Right lobe of liver (tissue), 6 donors: ENCODE measurements around the gene MCM7. TPM values are rescaled to one million over a fixed set of nuclear protein-coding genes. Genes with fewer than 3 reads are reported as not detected.

Source experiments
- ATAC-seq, 4 donors: fragments of 200-7000 bp; cut with Tn5 transposase; one replicate each; pipeline ENCODE4 v1.9.1; 2020; ENCODE audit warnings: mild to moderate bottlenecking in 4 of 4, moderate library complexity in 4 of 4
- DNase-seq, 3 donors: peaks; one replicate each; pipeline ENCODE4 v3.0.0-alpha.2; 2020
- H3K27ac ChIP-seq, 3 donors: fragments of 200-600 bp; one replicate each; pipeline ENCODE4 v1.8.0; 2022
- H3K27me3 ChIP-seq, 2 donors: fragments of 200-600 bp; one replicate each; pipeline ENCODE4 v1.8.0; 2022
- H3K36me3 ChIP-seq, 4 donors: fragments of 200-600 bp; sonication (generic) in 1 of 4; one replicate each; pipeline versions ENCODE4 v1.5.1 to v1.8.0; 2017 to 2022; ENCODE audit warnings: control low read depth in 1 of 4
- H3K4me1 ChIP-seq, 4 donors: fragments of 200-600 bp; sonication (generic) in 1 of 4; one replicate each; pipeline versions ENCODE4 v1.5.1 to v1.8.0; 2017 to 2022; ENCODE audit warnings: control low read depth in 1 of 4
- H3K4me3 ChIP-seq, 3 donors: fragments of 200-600 bp; one replicate each; pipeline ENCODE4 v1.8.0; 2022
- H3K9me3 ChIP-seq, 4 donors: fragments of 200-600 bp; sonication (generic) in 1 of 4; one replicate each; pipeline versions ENCODE4 v1.5.1 to v1.8.0; 2017 to 2022; ENCODE audit warnings: control low read depth in 1 of 4
- POLR2A ChIP-seq: fragments of 450-650 bp; IDR thresholded peaks from one replicate; pipeline ENCODE4 v1.6.1; 2017; ENCODE audit warnings: antibody characterized with exemption, mild to moderate bottlenecking
- WGBS: methylation state at CpG from one replicate; pipeline ENCODE4 v1.1.6; 2018; ENCODE audit warnings: low coverage, low lambda C conversion rate; ENCODE audit not compliant: insufficient coverage; ENCODE audit errors: missing lambda C conversion rate; 5-methylcytosine and 5-hydroxymethylcytosine counted together
- intact Hi-C, 2 donors: fragments of 100-400 bp; cut with DNase I; formaldehyde crosslinking; loops; one replicate each; pipeline versions ENCODE4 v1.11.2 to v1.14.1; 2022
- total RNA-seq, 6 experiments: library from RNA; depleted of rRNA in 2 of 6; stranded (reverse); fragments of >200 nt in 2 of 6; fragmentation: NEBNext Ultra II Directional in 3 of 6; extraction: Animal tissue kit (Norgen Biotek cat#: 25700) in 3 of 6; gene quantifications; one replicate each; pipeline versions ENCODE4 v1.1.0 to v1.2.4, GENCODE V29; 2016 to 2023
- TF ChIP-seq, protein P1 (sequence below), 4 donors: fragments of 200-600 bp in 3 of 4; fragments of 450-650 bp in 1 of 4; IDR thresholded peaks; one replicate each; pipeline versions ENCODE4 v1.5.1 to v1.8.0; 2016 to 2022; ENCODE audit warnings: antibody characterized with exemption in 4 of 4, mild to moderate bottlenecking in 2 of 4
- donor health status: DM: no; HTN: yes; CAD: no.
- donor health status: DM: no; HTN: no; CAD: no.
- donor health status: DM: no; HTN: no; CAD: no.
- donor health status: DM: no; HTN: yes; CAD: no.
- donor health status: DM: no; HTN: yes; CAD: no.

Gene MCM7
- total RNA-seq, 6 experiments from 2014 or later: 12.6 to 25.9 (median 20.8) TPM

GRCh38 chr7:100142461-100142860 is 41.3 kb upstream of the MCM7 start:
- intact Hi-C loops: no loop called here
- Histone ChIP-seq H3K27ac (no peak overlapping the region), H3K36me3 (no peaks in the 10 kb centered on the region), H3K4me3 (no peak overlapping the region), H3K27me3 (no peaks in the 10 kb centered on the region), H3K4me1 (peaks cover 0 to 23% (median 0%) of the 10 kb centered on the region in 4 donors), H3K9me3 (no peaks in the 10 kb centered on the region)
- WGBS: 65% methylated on average over 3 of the region's 3 CpGs
- TF ChIP-seq POLR2A: no peak
- TF ChIP-seq, protein P1, sequence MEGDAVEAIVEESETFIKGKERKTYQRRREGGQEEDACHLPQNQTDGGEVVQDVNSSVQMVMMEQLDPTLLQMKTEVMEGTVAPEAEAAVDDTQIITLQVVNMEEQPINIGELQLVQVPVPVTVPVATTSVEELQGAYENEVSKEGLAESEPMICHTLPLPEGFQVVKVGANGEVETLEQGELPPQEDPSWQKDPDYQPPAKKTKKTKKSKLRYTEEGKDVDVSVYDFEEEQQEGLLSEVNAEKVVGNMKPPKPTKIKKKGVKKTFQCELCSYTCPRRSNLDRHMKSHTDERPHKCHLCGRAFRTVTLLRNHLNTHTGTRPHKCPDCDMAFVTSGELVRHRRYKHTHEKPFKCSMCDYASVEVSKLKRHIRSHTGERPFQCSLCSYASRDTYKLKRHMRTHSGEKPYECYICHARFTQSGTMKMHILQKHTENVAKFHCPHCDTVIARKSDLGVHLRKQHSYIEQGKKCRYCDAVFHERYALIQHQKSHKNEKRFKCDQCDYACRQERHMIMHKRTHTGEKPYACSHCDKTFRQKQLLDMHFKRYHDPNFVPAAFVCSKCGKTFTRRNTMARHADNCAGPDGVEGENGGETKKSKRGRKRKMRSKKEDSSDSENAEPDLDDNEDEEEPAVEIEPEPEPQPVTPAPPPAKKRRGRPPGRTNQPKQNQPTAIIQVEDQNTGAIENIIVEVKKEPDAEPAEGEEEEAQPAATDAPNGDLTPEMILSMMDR (IDR thresholded peaks at IDR 0.05): no peak
- DNase-seq: no peak
- no peak for ATAC-seq

DNA sequence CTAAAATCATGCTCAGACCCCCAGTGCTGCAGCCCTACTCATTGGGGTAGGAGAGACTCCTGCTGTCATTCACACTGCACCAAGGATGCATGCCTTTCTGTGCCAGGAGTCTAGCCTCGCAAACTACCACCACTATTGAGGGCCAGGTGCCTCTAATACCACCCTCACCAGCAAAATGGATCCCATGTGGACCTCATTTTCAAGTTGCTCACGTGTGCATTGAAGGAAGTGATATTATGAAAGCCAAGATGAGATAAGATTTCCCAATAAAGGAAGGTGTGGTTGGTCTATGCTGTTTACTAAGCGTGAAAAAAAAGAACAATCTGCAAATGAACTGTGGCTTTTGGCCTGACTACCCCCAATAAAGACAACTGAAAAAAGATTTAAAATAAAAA is 40.4 kb upstream of the MCM7 start:
- H3K4me3 ChIP-seq: no peak overlapping the region
- DNase-seq (no peak), ATAC-seq (peak in 2 of 4 donors; percentile 28 to 47)
- no peaks in the 10 kb centered on the region for H3K9me3 ChIP-seq
- 48% methylated on average over 3 of the region's 3 CpGs for WGBS
- peaks cover 0 to 20% (median 0%) of the 10 kb centered on the region in 4 donors for H3K4me1 ChIP-seq
- TF ChIP-seq POLR2A: no peak
- TF ChIP-seq, protein P1 (IDR thresholded peaks at IDR 0.05): no peak
- intact Hi-C loops: no loop called here
- H3K27me3 ChIP-seq: no peaks in the 10 kb centered on the region
- H3K27ac ChIP-seq: no peak overlapping the region
- H3K36me3 ChIP-seq: no peaks in the 10 kb centered on the region

DNA sequence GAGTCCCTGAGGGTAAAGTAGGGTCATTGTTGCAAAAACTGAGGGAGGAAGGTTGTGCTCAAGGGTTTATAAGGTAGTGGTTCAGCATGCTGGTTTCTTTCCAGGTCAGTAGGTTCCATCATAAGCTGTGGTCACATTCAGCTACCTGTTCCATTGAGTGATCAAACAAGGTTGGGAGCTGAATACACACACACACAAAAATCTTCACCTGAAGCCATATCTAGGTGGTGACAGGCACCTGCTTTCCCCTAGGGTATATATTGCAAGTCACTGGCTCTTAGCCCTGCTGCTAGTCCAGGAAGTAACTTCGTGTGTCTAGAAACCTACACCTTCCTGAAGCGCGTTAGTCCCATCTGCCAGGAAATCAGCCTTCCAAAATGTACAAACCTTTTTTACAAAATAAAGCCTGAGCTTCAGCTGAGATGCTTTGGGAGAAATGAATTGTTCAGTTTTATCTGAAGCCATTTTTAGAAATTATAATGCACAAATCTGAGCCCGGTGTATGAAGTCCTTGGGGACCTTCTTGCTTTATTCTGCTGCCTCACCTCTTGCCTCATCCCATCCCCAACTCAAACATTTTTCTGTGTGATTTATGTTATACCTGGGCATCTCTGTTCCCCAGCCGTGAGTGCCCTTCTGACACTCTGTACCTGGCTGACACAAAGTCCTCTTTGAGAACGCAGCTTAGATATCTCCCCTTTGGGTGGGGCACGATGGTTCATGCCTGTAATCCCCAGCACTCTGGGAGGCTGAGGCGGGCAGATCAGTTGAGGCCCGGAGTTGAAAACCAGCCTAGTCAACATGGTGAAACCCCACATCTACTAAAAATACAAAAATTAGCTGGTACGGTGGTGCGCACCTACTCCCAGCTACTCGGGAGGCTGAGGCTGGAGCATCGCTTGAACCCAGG is 36.9 kb upstream of the MCM7 start:
- intact Hi-C loops: loop anchor here (10.0 kb wide), 1 partner anchor 87 kb away; no protein-coding TSS in a partner anchor
- peaks cover 0 to 17% (median 0%) of the 10 kb centered on the region in 4 donors for H3K4me1 ChIP-seq
- H3K27ac ChIP-seq: no peak overlapping the region
- H3K27me3 ChIP-seq: no peaks in the 10 kb centered on the region
- no peak overlapping the region for H3K4me3 ChIP-seq
- no peak for TF ChIP-seq POLR2A
- TF ChIP-seq, protein P1 (IDR thresholded peaks at IDR 0.05): no peak
- no peak for ATAC-seq
- no peaks in the 10 kb centered on the region for H3K36me3 ChIP-seq
- no peaks in the 10 kb centered on the region for H3K9me3 ChIP-seq
- WGBS: 77% methylated on average over 13 of the region's 13 CpGs
- no peak for DNase-seq

GRCh38 chr7:100132697-100133151 is 31.5 kb upstream of the MCM7 start:
- peak in 2 of 3 donors; percentile 67 to 68 for DNase-seq
- 21% methylated on average over 3 of the region's 3 CpGs for WGBS

More at GRCh38 chr7:100132697-100133151, 31.5 kb upstream of the MCM7 start:
- no peak for TF ChIP-seq POLR2A
- TF ChIP-seq, protein P1 (IDR thresholded peaks at IDR 0.05): peak; percentile 84 to 85 (median 84)
- ATAC-seq: peak; percentile 77 to 83 (median 78)
- Histone ChIP-seq H3K27ac (no peak overlapping the region), H3K4me3 (no peak overlapping the region), H3K27me3 (no peaks in the 10 kb centered on the region), H3K9me3 (no peaks in the 10 kb centered on the region), H3K4me1 (peaks cover 0 to 26% (median 0%) of the 10 kb centered on the region in 4 donors), H3K36me3 (no peaks in the 10 kb centered on the region)
- intact Hi-C loops: loop anchor here (10.0 kb wide), 1 partner anchor 92 kb away; no protein-coding TSS in a partner anchor
